ENCODE data around the gene OR2T8.

Gene OR2T8, protein sequence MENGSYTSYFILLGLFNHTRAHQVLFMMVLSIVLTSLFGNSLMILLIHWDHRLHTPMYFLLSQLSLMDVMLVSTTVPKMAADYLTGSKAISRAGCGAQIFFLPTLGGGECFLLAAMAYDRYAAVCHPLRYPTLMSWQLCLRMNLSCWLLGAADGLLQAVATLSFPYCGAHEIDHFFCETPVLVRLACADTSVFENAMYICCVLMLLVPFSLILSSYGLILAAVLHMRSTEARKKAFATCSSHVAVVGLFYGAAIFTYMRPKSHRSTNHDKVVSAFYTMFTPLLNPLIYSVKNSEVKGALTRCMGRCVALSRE
- 0 to 0.10 (median 0) reads per million in 9 experiments for total RNA-seq

DNA sequence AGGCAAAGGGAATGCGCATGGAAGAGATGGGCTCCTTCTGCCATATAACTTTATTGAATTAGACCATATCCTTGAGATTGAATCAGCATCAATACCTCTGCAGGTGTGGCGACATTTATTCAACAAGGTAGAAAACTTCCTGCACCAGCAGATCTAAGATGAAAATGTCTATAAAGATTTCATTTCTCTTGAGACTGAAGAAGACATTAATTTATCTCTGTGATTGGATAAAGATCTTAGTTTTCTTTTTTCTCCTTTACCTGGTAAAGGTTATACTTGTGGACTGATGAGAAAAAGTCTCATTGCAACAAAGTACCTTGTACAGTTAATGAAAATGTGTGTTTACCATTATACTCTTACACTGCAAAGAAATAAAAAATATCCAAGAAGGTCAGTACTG is at the start of gene OR2T8:
Gene OR2T8 (plus strand): TSS at position 301 of the 400 bp plus-strand sequence. CDS start 766 bp downstream, outside the sequence.
- Mint-ChIP-seq H3K9me3 (no peaks in the 10 kb centered on the region), H3K27me3 (peaks cover 0 to 6% of the 10 kb centered on the region in 2 donors), H3K27ac (no peak within 1 kb of the TSS), H3K4me3 (no peak within 1 kb of the TSS), H3K4me1 (ENCODE audit: low read depth in 2 of 2) (no peaks in the 10 kb centered on the region), H3K36me3 (ENCODE audit: insufficient read depth) (no peaks in the 10 kb centered on the region)
- ATAC-seq (replicated peaks), result no peak
- no peak for DNase-seq

DNA sequence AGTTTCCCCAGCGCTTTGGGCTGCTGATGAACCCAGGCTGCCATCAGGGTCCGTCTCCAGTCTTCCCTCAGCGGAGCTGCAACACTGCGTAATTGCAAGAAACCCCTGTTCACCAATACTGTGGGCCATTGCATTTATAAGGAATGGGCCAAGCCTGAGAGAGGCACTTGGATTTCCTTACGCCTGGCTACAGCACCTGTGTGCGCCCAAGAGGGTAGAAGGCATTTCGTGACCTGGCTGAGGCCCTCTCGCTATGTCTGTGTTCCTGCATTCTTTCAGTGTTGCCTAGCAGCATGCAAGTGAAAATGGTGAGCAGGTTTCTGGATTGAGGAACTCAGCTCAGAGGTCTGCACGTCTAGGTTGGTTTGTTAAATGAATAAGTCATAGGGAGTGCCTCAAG is 36.7 kb upstream of the OR2T8 start:
- peaks cover 0 to 9% of the 10 kb centered on the region in 2 donors for H3K27me3 Mint-ChIP-seq
- H3K4me1 Mint-ChIP-seq (ENCODE audit: low read depth in 2 of 2), result no peaks in the 10 kb centered on the region
- no peak overlapping the region for H3K27ac Mint-ChIP-seq
- H3K9me3 Mint-ChIP-seq, result peaks cover 0 to 7% of the 10 kb centered on the region in 2 donors
- H3K4me3 Mint-ChIP-seq, result no peak overlapping the region
- no peaks in the 10 kb centered on the region for H3K36me3 Mint-ChIP-seq (ENCODE audit: insufficient read depth)
- ATAC-seq (replicated peaks) (no peak), DNase-seq (no peak)

DNA sequence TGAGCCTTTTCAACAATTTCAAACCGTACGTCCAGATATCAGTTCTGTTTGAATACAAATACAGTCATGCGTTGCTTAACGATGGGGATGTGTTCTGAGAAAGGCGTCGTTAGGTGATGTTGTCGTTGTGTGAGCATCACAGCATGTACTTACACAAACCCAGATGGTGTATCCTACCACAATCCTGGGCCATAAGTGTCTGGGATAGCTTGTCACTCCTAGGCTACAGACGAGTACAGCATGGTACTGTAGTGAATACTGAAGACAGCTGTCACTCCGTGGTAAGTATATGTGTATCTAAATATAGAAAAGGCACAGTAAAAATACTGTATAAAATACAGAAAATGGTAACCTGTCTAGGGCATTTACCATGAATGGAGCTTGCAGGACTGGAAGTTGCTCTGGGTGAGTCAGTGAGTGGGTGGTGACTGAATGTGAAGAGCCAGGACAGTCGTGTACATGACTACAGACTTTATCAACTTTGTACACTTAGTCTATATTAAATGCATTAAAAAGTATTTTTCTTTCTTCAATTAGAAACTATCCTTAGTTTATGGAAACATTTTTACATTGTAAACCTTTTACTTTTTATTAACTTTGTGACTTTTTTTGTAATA is 35.1 kb upstream of the OR2T8 start:
- H3K36me3 Mint-ChIP-seq (ENCODE audit: insufficient read depth), result no peaks in the 10 kb centered on the region
- no peak for ATAC-seq (replicated peaks)

DNA sequence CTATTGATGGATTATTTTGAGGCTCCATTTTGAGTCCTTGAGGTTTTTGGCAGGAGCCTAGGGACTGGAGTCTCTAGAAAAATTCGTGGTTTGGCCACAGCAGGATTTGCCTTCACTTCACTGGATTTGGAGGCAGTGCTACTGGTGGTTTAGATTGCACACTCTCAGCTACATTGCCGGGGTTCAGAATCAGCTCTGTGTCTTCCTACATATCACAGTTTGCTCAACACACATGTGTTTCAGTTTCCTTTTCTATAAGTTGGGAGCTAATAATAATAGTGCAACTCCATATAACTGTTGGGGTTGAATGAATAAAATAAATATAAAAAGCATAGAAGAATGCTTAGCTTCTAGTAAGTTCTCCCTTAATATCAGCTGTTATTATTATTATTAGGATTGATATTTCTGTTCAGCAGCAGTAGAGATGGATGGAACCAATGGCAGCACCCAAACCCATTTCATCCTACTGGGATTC is 24.9 kb upstream of the OR2T8 start, which contains the start of gene OR2W3:
Gene OR2W3 (plus strand): TSS at position 425 of the 475 bp plus-strand sequence. CDS start 0 bp downstream, at position 425.
- H3K36me3 Mint-ChIP-seq (ENCODE audit: insufficient read depth), result no peaks in the 10 kb centered on the region
- H3K27me3 Mint-ChIP-seq, result peaks cover 5 to 9% of the 10 kb centered on the region in 2 donors
- ATAC-seq (replicated peaks) (no peak), DNase-seq (no peak)
- no peak within 1 kb of the TSS for H3K27ac Mint-ChIP-seq
- H3K4me3 Mint-ChIP-seq, result no peak within 1 kb of the TSS
- H3K9me3 Mint-ChIP-seq, result peaks cover 8 to 24% of the 10 kb centered on the region in 2 donors
- H3K4me1 Mint-ChIP-seq (ENCODE audit: low read depth in 2 of 2), result no peaks in the 10 kb centered on the region

More for the DNA sequence above, 35.1 kb upstream of the OR2T8 start:
- peaks cover 0 to 2% of the 10 kb centered on the region in 2 donors for H3K27me3 Mint-ChIP-seq
- no peak for DNase-seq
- peaks cover 0 to under 1% of the 10 kb centered on the region in 2 donors for H3K9me3 Mint-ChIP-seq
- H3K27ac Mint-ChIP-seq, result no peak overlapping the region
- no peak overlapping the region for H3K4me3 Mint-ChIP-seq
- no peaks in the 10 kb centered on the region for H3K4me1 Mint-ChIP-seq (ENCODE audit: low read depth in 2 of 2)

DNA sequence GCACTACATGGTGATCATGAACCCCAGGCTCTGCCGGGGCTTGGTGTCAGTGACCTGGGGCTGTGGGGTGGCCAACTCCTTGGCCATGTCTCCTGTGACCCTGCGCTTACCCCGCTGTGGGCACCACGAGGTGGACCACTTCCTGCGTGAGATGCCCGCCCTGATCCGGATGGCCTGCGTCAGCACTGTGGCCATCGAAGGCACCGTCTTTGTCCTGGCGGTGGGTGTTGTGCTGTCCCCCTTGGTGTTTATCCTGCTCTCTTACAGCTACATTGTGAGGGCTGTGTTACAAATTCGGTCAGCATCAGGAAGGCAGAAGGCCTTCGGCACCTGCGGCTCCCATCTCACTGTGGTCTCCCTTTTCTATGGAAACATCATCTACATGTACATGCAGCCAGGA is 24.1 kb upstream of the OR2T8 start:
- DNase-seq (no peak), ATAC-seq (replicated peaks) (no peak)
- no peak overlapping the region for H3K27ac Mint-ChIP-seq
- peaks cover 8 to 24% of the 10 kb centered on the region in 2 donors for H3K9me3 Mint-ChIP-seq
- no peaks in the 10 kb centered on the region for H3K4me1 Mint-ChIP-seq (ENCODE audit: low read depth in 2 of 2)
- H3K4me3 Mint-ChIP-seq, result no peak overlapping the region
- H3K27me3 Mint-ChIP-seq, result peaks cover 5 to 9% of the 10 kb centered on the region in 2 donors
- no peaks in the 10 kb centered on the region for H3K36me3 Mint-ChIP-seq (ENCODE audit: insufficient read depth)

DNA sequence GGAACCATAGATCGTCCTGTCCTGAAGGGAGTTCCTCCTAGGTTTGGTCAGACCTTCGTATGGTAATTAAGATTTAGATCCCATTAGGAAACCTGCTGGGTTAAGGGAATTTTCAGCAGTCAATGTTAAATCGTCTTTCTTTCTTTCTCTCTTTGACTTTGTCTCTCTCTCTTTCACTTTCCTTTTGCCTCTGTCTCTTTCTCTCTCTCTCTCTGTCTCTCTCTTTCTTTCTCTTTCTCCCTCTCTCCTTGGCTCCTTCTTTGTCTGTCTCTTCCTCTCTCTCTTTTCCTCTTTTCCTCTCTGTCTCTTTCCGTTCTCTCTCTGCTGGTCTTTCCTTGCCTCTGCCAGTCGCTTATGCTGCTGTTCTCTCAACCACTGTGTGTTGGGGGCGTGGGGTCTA is 15.9 kb upstream of the OR2T8 start:
- H3K27me3 Mint-ChIP-seq, result no peaks in the 10 kb centered on the region
- no peak for ATAC-seq (replicated peaks)
- DNase-seq, result no peak
- H3K4me3 Mint-ChIP-seq, result peak overlapping the region in 1 of 2 donors; percentile 43
- peaks cover 10 to 25% of the 10 kb centered on the region in 2 donors for H3K4me1 Mint-ChIP-seq (ENCODE audit: low read depth in 2 of 2)
- H3K36me3 Mint-ChIP-seq (ENCODE audit: insufficient read depth), result peaks cover 2% of the 10 kb centered on the region
- H3K9me3 Mint-ChIP-seq, result peaks cover 0 to 5% of the 10 kb centered on the region in 2 donors
- peak overlapping the region in 1 of 2 donors; percentile 4 for H3K27ac Mint-ChIP-seq

DNA sequence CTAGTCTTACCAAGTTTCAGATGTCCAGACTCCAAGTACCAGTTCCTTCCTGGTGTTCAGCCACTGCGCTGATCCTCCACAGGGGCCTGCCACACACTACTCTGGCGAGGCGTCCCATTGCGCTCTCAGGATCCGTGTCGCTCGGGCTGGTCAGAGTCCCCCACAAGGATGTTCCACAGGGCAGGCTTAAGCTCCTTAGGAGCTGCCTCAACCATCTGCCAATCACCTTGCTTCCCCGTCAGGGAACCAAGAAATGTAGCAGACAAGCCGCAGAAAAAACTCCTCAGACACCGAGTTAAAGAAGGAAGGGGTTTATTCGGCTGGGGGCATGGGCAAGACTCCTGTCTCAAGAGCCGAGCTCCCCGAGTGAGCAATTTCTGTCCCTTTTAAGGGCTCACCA is 14.9 kb upstream of the OR2T8 start:
- no peak for ATAC-seq (replicated peaks)
- H3K27me3 Mint-ChIP-seq, result no peaks in the 10 kb centered on the region
- H3K4me1 Mint-ChIP-seq (ENCODE audit: low read depth in 2 of 2), result peaks cover 10 to 25% of the 10 kb centered on the region in 2 donors
- no peak overlapping the region for H3K4me3 Mint-ChIP-seq
- no peak overlapping the region for H3K27ac Mint-ChIP-seq
- no peak for DNase-seq
- H3K36me3 Mint-ChIP-seq (ENCODE audit: insufficient read depth), result peaks cover 2% of the 10 kb centered on the region
- peaks cover 0 to 5% of the 10 kb centered on the region in 2 donors for H3K9me3 Mint-ChIP-seq

DNA sequence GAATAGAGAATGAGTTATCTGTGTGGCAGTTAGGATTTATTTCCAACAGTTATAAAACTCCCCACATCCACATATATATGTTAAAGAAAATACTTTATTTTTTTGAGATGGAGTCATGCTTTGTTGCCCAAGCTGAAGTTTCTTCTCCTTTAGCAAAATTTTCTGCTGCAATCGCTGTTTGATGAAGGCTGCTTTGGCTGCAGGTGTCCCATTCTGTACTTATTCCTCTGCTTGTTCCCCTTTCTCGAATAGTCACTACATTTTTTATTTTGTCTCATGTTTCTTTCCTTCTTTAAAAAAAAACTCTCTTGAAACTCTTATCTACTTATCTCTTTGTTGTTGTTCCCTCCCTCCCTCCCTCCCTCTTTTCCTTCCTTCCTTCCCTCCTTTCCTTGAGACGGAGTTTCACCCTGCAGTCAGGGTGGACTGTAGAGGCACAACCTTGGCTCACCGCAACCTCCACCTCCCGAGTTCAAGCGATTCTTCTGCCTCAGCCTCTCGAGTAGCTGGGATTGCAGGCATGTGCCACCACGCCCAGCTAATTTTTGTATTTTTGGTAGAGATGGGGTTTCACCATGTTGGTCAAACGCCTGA is 14.0 kb upstream of the OR2T8 start:
- Mint-ChIP-seq H3K9me3 (peaks cover 0 to 5% of the 10 kb centered on the region in 2 donors), H3K4me1 (ENCODE audit: low read depth in 2 of 2) (peaks cover 10 to 25% of the 10 kb centered on the region in 2 donors), H3K4me3 (peak overlapping the region; percentile 82 to 90), H3K27me3 (no peaks in the 10 kb centered on the region), H3K36me3 (ENCODE audit: insufficient read depth) (peaks cover 2% of the 10 kb centered on the region), H3K27ac (peak overlapping the region; percentile 79 to 96)
- ATAC-seq (replicated peaks), result no peak
- peak in 1 of 3 experiments; percentile 1 for DNase-seq

DNA sequence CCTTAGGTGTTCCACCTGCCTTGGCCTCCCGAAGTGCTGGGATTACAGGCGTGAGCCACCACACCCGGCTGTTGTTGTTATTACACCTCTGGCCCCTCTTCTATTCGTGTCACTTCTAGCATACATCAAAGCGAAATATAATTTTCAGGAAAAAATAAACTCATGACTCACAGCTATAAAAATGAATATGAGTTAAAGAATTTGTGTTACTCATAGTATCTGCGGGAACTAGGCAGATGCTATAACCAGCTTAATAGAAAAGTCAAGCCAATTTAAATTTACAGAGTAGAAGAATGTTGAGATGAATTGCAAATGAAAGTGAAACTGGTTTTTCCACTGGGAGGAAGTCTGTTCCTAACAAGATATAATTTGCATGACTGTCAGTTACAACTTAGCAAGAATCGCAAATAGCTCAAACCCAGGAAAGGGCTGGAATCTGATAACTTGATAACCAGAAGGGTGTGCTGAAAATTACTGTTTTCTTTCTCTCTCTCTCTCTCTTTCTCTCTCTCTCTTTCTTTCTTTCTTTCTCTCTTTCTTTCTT is 13.5 kb upstream of the OR2T8 start:
- peak overlapping the region; percentile 79 to 96 for H3K27ac Mint-ChIP-seq
- peaks cover 0 to 5% of the 10 kb centered on the region in 2 donors for H3K9me3 Mint-ChIP-seq

DNA sequence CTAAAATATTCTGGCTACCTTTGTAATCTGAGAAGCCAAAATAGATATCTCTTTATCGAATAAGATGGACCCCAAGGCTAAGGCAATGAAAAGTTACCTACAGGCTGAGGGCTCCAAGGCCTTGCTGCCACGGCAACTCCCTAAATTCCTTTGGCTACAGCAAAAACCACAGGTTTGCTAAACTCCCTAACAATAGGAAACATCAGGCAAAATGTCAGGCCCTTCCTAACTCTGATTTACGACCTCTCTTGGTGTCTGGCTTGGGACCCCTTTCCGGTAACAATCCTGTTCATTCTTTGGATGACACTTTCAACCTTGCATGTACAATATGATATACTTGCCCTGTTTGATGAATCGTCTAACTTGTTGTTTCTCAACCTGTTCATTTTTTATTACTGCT is 11.3 kb upstream of the OR2T8 start:
- Mint-ChIP-seq H3K36me3 (ENCODE audit: insufficient read depth) (peaks cover 2% of the 10 kb centered on the region), H3K4me1 (ENCODE audit: low read depth in 2 of 2) (peaks cover 10 to 25% of the 10 kb centered on the region in 2 donors), H3K4me3 (no peak overlapping the region), H3K9me3 (peaks cover 0 to 5% of the 10 kb centered on the region in 2 donors), H3K27me3 (peaks cover 0 to 6% of the 10 kb centered on the region in 2 donors), H3K27ac (no peak overlapping the region)
- no peak for ATAC-seq (replicated peaks)
- DNase-seq, result no peak

More for the DNA sequence above, 13.5 kb upstream of the OR2T8 start:
- DNase-seq, result no peak
- no peaks in the 10 kb centered on the region for H3K27me3 Mint-ChIP-seq
- ATAC-seq (replicated peaks), result peak; percentile 35
- peaks cover 10 to 25% of the 10 kb centered on the region in 2 donors for H3K4me1 Mint-ChIP-seq (ENCODE audit: low read depth in 2 of 2)
- H3K4me3 Mint-ChIP-seq, result peak overlapping the region; percentile 82 to 90
- peaks cover 2% of the 10 kb centered on the region for H3K36me3 Mint-ChIP-seq (ENCODE audit: insufficient read depth)

DNA sequence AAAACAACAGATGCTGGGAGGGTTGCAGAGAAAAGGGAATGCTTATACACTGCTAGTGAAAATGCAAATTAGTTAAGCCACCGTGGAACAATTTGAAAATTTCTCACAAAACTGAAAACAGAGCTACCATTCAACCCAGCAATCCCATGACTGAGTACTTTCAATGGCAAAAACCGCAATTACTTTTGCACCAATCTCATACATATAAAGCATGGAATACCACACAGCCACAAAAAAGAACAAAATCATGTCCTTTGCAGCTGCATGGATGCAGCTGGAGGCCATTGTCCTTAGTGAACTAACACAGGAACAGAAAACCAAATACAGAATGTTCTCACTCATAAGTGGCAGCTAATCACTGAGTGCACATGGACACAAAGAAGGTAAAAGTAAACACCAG is 6.3 kb upstream of the OR2T8 start:
- Mint-ChIP-seq H3K4me1 (ENCODE audit: low read depth in 2 of 2) (no peaks in the 10 kb centered on the region), H3K4me3 (no peak overlapping the region), H3K27ac (no peak overlapping the region), H3K36me3 (ENCODE audit: insufficient read depth) (no peaks in the 10 kb centered on the region), H3K27me3 (peaks cover 0 to 12% of the 10 kb centered on the region in 2 donors), H3K9me3 (no peaks in the 10 kb centered on the region)
- DNase-seq (no peak), ATAC-seq (replicated peaks) (no peak)

DNA sequence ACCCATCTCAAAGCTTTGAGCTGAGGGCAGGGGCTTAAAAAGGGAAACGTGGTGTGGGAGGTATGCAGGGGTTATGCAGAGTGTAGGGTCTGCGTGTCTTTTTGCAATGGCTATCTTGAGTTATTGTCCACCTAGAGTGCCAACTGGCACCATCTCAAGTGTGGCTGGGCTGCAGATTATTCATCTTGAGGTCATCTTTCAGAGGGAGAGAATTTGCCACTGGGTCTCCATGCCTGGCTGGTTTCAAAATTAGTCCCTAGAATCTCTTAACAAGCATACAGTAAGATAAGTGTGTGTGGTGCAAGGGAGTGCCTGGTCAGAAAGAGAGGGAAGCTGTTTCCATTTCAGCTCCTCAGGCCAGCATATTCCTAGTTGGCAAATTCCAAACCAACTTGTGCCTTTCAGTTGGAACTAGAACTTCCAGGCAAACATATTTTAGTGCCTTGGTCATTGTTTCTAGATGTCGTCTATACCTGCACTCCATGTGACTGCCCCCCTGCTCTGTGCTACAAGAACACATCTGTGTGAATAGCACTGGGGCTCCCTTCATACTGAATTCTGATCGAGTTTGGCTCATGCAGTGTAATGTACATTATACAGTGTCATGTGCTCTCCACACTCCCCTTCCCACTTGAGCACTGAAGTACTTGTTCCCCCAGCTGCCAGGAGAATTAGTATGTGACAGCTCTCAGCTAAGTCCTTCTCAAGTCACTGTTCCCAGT is 5.0 kb upstream of the OR2T8 start:
- no peaks in the 10 kb centered on the region for H3K36me3 Mint-ChIP-seq (ENCODE audit: insufficient read depth)
- H3K27me3 Mint-ChIP-seq, result peaks cover 0 to 12% of the 10 kb centered on the region in 2 donors
- no peaks in the 10 kb centered on the region for H3K4me1 Mint-ChIP-seq (ENCODE audit: low read depth in 2 of 2)
- DNase-seq (no peak), ATAC-seq (replicated peaks) (no peak)
- H3K4me3 Mint-ChIP-seq, result no peak overlapping the region
- no peaks in the 10 kb centered on the region for H3K9me3 Mint-ChIP-seq
- H3K27ac Mint-ChIP-seq, result no peak overlapping the region

DNA sequence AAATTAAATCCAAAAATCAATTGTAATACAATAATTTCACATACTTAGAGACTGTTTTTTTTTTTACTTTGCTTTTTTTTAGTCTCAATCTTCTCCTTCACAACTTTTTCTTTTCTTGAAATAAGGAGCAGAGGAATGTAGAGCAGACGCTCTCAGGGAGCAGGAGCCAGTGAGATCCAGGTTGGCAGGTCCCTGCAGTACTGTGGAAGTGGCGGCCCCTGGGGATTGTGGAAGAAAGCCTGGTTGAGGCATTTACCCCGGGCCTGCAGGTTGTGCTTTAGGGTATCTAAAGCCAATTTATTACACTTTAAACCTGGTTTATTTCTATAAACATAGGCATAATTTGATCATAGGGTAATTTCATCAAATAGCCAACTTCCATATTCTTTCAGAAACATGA is 3.9 kb downstream of the OR2T8 start:
- Mint-ChIP-seq H3K27ac (no peak overlapping the region), H3K9me3 (peaks cover 0 to 2% of the 10 kb centered on the region in 2 donors), H3K4me1 (ENCODE audit: low read depth in 2 of 2) (no peaks in the 10 kb centered on the region), H3K36me3 (ENCODE audit: insufficient read depth) (no peaks in the 10 kb centered on the region), H3K27me3 (no peaks in the 10 kb centered on the region), H3K4me3 (no peak overlapping the region)
- ATAC-seq (replicated peaks) (no peak), DNase-seq (no peak)
